HFF-Myc (cell line): ENCODE results near the gene FGB.

Experiments
- DNase-seq: peaks from one replicate; pipeline ENCODE4 v3.0.0-alpha.2; 2011; ENCODE audit warnings: low read depth; ENCODE audit errors: extremely low read depth
- H3K4me3 ChIP-seq: replicated peaks from 2 replicates; pipeline ENCODE4 v1.5.1; 2011; ENCODE audit warnings: low read depth, mild to moderate bottlenecking, control low read depth, low read length
- CTCF ChIP-seq: IDR thresholded peaks from 2 replicates; pipeline ENCODE4 v1.5.1; 2012; ENCODE audit warnings: mild to moderate bottlenecking, low read depth, low read length, control low read depth; ENCODE audit errors: missing control alignments

The FGB gene

GRCh38 chr4:154564311-154564710, 1.5 kb downstream of the FGB start:
- no peak for TF ChIP-seq CTCF
- no peak overlapping the region for H3K4me3 ChIP-seq
- DNase-seq, result no peak

GRCh38 chr4:154565704-154566103, 2.9 kb downstream of the FGB start:
- no peak for TF ChIP-seq CTCF
- no peak overlapping the region for H3K4me3 ChIP-seq
- no peak for DNase-seq

DNA sequence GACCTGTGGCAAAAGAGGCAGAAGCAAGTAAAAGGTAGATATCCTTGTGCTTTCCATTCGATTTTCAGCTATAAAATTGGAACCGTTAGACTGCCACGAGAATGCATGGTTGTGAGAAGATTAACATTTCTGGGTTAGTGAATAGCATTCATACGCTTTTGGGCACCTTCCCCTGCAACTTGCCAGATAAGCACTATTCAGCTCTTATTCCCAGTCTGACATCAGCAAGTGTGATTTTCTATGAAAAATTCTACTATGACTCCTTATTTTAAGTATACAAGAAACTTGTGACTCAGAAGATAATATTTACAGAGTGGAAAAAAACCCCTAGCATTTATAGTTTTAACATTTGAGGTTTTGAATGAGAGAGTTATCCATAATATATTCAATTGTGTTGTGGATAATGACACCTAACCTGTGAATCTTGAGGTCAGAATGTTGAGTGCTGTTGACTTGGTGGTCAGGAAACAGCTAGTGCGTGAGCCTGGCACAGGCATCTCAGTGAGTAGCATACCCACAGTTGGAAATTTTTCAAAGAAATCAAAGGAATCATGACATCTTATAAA, 3.9 kb downstream of the FGB start:
- no peak overlapping the region for H3K4me3 ChIP-seq
- no peak for TF ChIP-seq CTCF
- DNase-seq, result no peak

- no peak overlapping the region for H3K4me3 ChIP-seq
- DNase-seq, result no peak
- no peak for TF ChIP-seq CTCF
Observed at GRCh38 chr4:154569028-154569427, 6.2 kb downstream of the FGB start.

GRCh38 chr4:154569584-154569983, 6.8 kb downstream of the FGB start:
- no peak overlapping the region for H3K4me3 ChIP-seq
- TF ChIP-seq CTCF, result no peak
- no peak for DNase-seq

GRCh38 chr4:154573190-154573870, 10.5 kb downstream of the FGB start:
- no peak for DNase-seq
- no peak overlapping the region for H3K4me3 ChIP-seq
- TF ChIP-seq CTCF, result no peak

- no peak overlapping the region for H3K4me3 ChIP-seq
- no peak for TF ChIP-seq CTCF
- no peak for DNase-seq
Observed at GRCh38 chr4:154574311-154574710, 11.5 kb downstream of the FGB start.
